ENCODE data around the gene ARHGAP23.
"Not testable (repeated sequence)": the region's sequence is repeated elsewhere in the genome, so short reads cannot be mapped to it uniquely, and the experiment has no call there.

Gene ARHGAP23

DNA sequence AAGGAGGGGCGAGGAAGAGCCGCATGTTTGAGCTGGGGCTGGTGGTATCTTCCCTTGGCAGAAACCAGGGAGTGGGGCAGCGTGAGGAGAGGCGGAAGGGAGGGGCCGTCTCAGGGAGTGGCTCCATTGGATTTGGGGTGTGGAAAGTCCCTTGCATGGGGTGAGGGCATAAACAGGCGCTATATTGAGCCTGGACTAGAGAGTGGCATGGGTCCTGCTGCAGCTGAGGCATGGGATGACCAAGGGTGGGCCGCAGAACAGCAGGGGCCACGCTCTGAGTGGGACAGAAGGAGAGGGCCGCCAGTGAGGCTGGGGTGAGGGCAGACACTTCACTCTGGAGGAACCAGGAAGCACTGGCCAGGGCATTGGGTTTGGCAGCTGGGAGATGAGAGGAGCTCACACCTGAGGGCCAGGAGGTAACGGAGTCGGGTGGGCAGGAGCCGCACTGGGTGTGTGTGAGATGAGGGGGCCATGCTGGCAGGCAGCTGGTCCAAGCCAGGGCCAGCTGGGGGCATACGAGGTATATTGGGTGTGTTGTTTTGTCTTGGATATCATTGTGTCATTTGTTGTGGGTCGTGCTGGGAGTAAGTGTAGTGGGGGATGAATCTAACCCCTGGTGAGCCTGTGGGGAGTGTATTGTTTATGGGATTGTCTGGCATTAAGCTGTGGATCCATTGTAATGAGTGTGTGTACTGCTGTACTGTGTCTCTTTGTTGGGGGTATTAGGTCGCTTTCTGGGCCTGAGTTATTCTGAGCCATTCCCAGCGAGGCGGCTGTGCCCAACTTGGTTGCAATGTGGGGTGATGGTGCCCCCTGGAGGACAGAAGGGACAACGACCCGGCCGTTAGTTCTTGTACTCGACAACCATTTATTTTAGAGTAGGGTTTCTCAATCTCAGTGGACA is 56.2 kb downstream of the ARHGAP23 start:
- not testable (repeated sequence) for H3K9ac ChIP-seq (ENCODE audit: low read length)
- no CpG with 5 or more reads among the region's 21 CpGs for WGBS (ENCODE audit: extremely low coverage, insufficient coverage, low lambda C conversion rate)

DNA sequence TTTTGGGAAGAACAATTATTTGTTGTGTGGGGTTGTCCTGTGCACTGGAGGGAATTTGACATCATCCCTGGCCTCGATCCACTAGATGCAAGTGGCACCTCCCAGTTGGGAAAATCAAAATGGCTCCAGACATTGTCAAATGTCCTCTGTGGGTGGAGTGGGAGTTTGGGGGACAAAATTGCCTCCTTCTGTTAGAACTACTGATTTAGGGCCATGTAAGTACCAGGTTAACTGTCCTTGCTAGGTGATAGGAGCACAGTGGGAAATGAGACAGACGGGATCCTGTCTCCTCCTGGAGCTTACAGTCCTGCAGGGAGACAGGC is 56.8 kb downstream of the ARHGAP23 start:
- no peak overlapping the region for H3K23ac ChIP-seq (ENCODE audit: low read length)
- H3K36me3 ChIP-seq (ENCODE audit: control insufficient read depth, insufficient read depth, low read length), result no peaks in the 10 kb centered on the region
- H3K4me3 ChIP-seq (ENCODE audit: low read length), result no peak overlapping the region
- no CpG with 5 or more reads among the region's 2 CpGs for WGBS (ENCODE audit: extremely low coverage, insufficient coverage, low lambda C conversion rate)
- H3K4me2 ChIP-seq (ENCODE audit: low read length), result no peak overlapping the region
- no peak overlapping the region for H2BK5ac ChIP-seq (ENCODE audit: low read length)
- no peak overlapping the region for H3K9ac ChIP-seq (ENCODE audit: low read length)
- no peak overlapping the region for H2BK15ac ChIP-seq (replicated peaks; ENCODE audit: low read depth)
- no peak overlapping the region for H3K27ac ChIP-seq (ENCODE audit: low read depth, low read length)
- H2BK120ac ChIP-seq (ENCODE audit: low read depth, low read length), result no peak overlapping the region
- DNase-seq, result no peak
- H3K27me3 ChIP-seq (ENCODE audit: insufficient read depth, low read length, poor library complexity), result no peaks in the 10 kb centered on the region
- no peak overlapping the region for H3K56ac ChIP-seq (ENCODE audit: low read length)
- H3K4me1 ChIP-seq (ENCODE audit: control insufficient read depth, low read depth, low read length), result no peaks in the 10 kb centered on the region
- no peak overlapping the region for H4K8ac ChIP-seq (ENCODE audit: low read depth, low read length)
- H3K79me2 ChIP-seq (ENCODE audit: control insufficient read depth, insufficient read depth, low read length), result no peaks in the 10 kb centered on the region
- no peak overlapping the region for H2AK5ac ChIP-seq (ENCODE audit: low read length)
- no peak overlapping the region for H3K4ac ChIP-seq (ENCODE audit: low read depth, low read length)
- H4K5ac ChIP-seq (ENCODE audit: low read length), result no peak overlapping the region
- no peak overlapping the region for H3K18ac ChIP-seq (ENCODE audit: low read length)
- H3K79me1 ChIP-seq (ENCODE audit: low read length), result no peaks in the 10 kb centered on the region

More for the DNA sequence above, 56.2 kb downstream of the ARHGAP23 start:
- not testable (repeated sequence) for H3K18ac ChIP-seq (ENCODE audit: low read length); H3K4me1 ChIP-seq (ENCODE audit: control insufficient read depth, low read depth, low read length); H3K4ac ChIP-seq (ENCODE audit: low read depth, low read length); H2BK5ac ChIP-seq (ENCODE audit: low read length); H2BK120ac ChIP-seq (ENCODE audit: low read depth, low read length); H3K27ac ChIP-seq (ENCODE audit: low read depth, low read length); H3K79me2 ChIP-seq (ENCODE audit: control insufficient read depth, insufficient read depth, low read length); H4K8ac ChIP-seq (ENCODE audit: low read depth, low read length); H3K36me3 ChIP-seq (ENCODE audit: control insufficient read depth, insufficient read depth, low read length); H3K79me1 ChIP-seq (ENCODE audit: low read length); H3K27me3 ChIP-seq (ENCODE audit: insufficient read depth, low read length, poor library complexity); H2AK5ac ChIP-seq (ENCODE audit: low read length); H3K23ac ChIP-seq (ENCODE audit: low read length); H3K4me3 ChIP-seq (ENCODE audit: low read length); H2BK15ac ChIP-seq (replicated peaks; ENCODE audit: low read depth); H3K4me2 ChIP-seq (ENCODE audit: low read length); H4K5ac ChIP-seq (ENCODE audit: low read length)
- H3K56ac ChIP-seq (ENCODE audit: low read length), result peak overlapping the region; percentile 34
- peak; percentile 58 for DNase-seq

DNA sequence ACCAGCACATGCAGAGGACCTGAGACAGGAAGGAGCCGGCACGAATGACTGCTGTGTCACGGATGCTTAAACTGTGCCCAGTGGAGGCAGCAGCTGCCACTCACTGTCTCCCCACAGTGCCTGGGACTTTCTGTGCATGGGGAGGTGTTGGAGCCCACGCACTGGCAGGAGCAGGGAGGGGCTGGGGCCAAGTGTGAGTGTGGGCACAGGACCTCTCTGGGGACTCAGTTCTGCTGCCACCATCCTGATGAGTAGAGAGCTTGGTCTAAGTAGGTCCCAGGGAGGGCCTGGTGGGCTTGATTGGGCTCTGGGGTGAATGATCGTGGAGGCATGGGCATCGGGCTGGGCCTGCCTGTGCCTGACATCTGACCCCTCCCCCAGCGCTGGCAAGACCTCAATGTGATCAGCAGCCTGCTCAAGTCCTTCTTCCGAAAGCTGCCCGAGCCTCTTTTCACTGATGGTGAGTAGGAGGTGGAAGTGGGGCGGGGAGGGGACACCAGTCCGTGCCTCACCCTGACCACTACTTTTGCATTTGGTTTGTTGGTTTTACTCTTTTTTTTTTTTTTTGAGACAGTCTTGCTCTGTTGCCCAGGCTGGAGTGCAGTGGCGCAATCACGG is 57.5 kb downstream of the ARHGAP23 start:
- H2BK120ac ChIP-seq (ENCODE audit: low read depth, low read length); H3K23ac ChIP-seq (ENCODE audit: low read length); H3K9ac ChIP-seq (ENCODE audit: low read length); H4K8ac ChIP-seq (ENCODE audit: low read depth, low read length); H3K18ac ChIP-seq (ENCODE audit: low read length); H3K36me3 ChIP-seq (ENCODE audit: control insufficient read depth, insufficient read depth, low read length); H4K5ac ChIP-seq (ENCODE audit: low read length); H3K79me1 ChIP-seq (ENCODE audit: low read length); H2BK15ac ChIP-seq (replicated peaks; ENCODE audit: low read depth); H3K4ac ChIP-seq (ENCODE audit: low read depth, low read length); H3K56ac ChIP-seq (ENCODE audit: low read length); H2AK5ac ChIP-seq (ENCODE audit: low read length); H3K79me2 ChIP-seq (ENCODE audit: control insufficient read depth, insufficient read depth, low read length); DNase-seq; H3K27me3 ChIP-seq (ENCODE audit: insufficient read depth, low read length, poor library complexity); H2BK5ac ChIP-seq (ENCODE audit: low read length); H3K4me3 ChIP-seq (ENCODE audit: low read length); H3K4me2 ChIP-seq (ENCODE audit: low read length); H3K4me1 ChIP-seq (ENCODE audit: control insufficient read depth, low read depth, low read length); H3K27ac ChIP-seq (ENCODE audit: low read depth, low read length): not testable (repeated sequence)
- no CpG with 5 or more reads among the region's 13 CpGs for WGBS (ENCODE audit: extremely low coverage, insufficient coverage, low lambda C conversion rate)

DNA sequence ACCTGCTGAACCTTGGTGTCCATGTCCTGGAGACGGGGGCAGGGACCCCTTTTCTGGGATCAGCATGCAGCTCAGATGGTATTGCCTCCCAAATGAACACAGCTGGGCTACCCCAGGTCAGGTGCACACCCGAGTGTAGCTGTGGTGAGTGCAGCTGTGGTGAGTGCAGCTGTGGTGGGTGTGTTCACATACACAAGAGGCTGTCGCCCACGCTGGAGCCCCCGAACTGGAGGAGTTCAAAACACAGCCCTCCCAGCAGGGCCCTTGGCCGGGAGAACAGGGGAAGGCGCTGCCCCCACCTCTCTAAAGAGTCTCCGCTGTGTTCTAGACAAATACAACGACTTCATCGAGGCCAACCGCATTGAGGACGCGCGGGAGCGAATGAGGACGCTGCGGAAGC is 61.5 kb downstream of the ARHGAP23 start:
- not testable (repeated sequence) for H3K4me2 ChIP-seq (ENCODE audit: low read length); H3K23ac ChIP-seq (ENCODE audit: low read length); H3K4me3 ChIP-seq (ENCODE audit: low read length); H2BK120ac ChIP-seq (ENCODE audit: low read depth, low read length); H4K8ac ChIP-seq (ENCODE audit: low read depth, low read length); H3K9ac ChIP-seq (ENCODE audit: low read length); H3K18ac ChIP-seq (ENCODE audit: low read length); H3K79me1 ChIP-seq (ENCODE audit: low read length); H4K5ac ChIP-seq (ENCODE audit: low read length); H3K36me3 ChIP-seq (ENCODE audit: control insufficient read depth, insufficient read depth, low read length); H2BK5ac ChIP-seq (ENCODE audit: low read length); H3K27me3 ChIP-seq (ENCODE audit: insufficient read depth, low read length, poor library complexity); DNase-seq; H3K56ac ChIP-seq (ENCODE audit: low read length); H3K79me2 ChIP-seq (ENCODE audit: control insufficient read depth, insufficient read depth, low read length); H3K4ac ChIP-seq (ENCODE audit: low read depth, low read length); H2BK15ac ChIP-seq (replicated peaks; ENCODE audit: low read depth); H3K4me1 ChIP-seq (ENCODE audit: control insufficient read depth, low read depth, low read length); H2AK5ac ChIP-seq (ENCODE audit: low read length); H3K27ac ChIP-seq (ENCODE audit: low read depth, low read length)
- no CpG with 5 or more reads among the region's 17 CpGs for WGBS (ENCODE audit: extremely low coverage, insufficient coverage, low lambda C conversion rate)

DNA sequence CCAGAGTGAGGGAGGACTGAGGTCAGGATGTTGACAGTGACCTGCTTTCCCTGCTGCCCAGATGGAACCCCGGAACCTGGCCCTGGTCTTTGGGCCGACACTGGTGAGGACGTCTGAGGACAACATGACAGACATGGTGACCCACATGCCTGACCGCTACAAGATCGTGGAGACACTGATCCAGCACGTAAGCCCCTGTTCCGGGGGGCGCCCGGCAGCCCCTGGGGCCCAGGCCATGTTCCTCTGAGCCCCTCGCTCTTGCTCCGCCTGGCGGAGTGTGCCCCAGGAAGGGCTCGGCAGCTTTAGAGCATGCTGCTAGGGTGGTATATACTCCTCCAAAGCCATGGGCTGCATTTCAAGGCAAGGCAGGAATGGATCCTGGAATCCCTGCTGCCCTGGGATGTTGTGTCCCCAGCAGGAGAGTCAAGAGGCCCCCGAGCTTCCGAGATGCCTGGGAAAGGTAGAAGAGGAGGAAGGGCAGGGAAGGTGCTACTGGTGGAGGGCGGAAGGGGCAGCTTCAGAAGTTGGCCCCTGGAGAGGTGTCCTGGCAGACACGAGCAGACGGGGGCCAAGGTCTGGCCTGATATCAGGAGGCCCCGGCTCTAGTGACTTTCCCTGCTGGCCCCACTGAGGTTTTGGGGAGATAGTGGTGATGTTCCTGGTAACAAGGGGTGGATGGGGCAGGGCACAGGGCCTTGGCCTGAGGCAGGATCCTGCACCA is 63.2 kb downstream of the ARHGAP23 start:
- H3K79me2 ChIP-seq (ENCODE audit: control insufficient read depth, insufficient read depth, low read length); H3K36me3 ChIP-seq (ENCODE audit: control insufficient read depth, insufficient read depth, low read length); H2BK15ac ChIP-seq (replicated peaks; ENCODE audit: low read depth); H3K4me1 ChIP-seq (ENCODE audit: control insufficient read depth, low read depth, low read length); H3K56ac ChIP-seq (ENCODE audit: low read length); H3K79me1 ChIP-seq (ENCODE audit: low read length); H3K4me3 ChIP-seq (ENCODE audit: low read length); H2BK5ac ChIP-seq (ENCODE audit: low read length); H3K23ac ChIP-seq (ENCODE audit: low read length); H3K4ac ChIP-seq (ENCODE audit: low read depth, low read length); H2BK120ac ChIP-seq (ENCODE audit: low read depth, low read length); H4K5ac ChIP-seq (ENCODE audit: low read length); H3K9ac ChIP-seq (ENCODE audit: low read length); H4K8ac ChIP-seq (ENCODE audit: low read depth, low read length); H2AK5ac ChIP-seq (ENCODE audit: low read length); DNase-seq; H3K18ac ChIP-seq (ENCODE audit: low read length); H3K27me3 ChIP-seq (ENCODE audit: insufficient read depth, low read length, poor library complexity); H3K4me2 ChIP-seq (ENCODE audit: low read length); H3K27ac ChIP-seq (ENCODE audit: low read depth, low read length): not testable (repeated sequence)
- WGBS (ENCODE audit: extremely low coverage, insufficient coverage, low lambda C conversion rate), result no CpG with 5 or more reads among the region's 19 CpGs
